K562 (cell line): Measurements from ENCODE around the gene IRF2BP2. TPM values are rescaled to one million over a fixed set of nuclear protein-coding genes. Genes with fewer than 3 reads are reported as not detected.

Experiments used
- ARID1B ChIP-seq: fragments of 450-650 bp; IDR thresholded peaks from 2 replicates; pipeline ENCODE4 v1.6.1; 2016; ENCODE audit warnings: antibody characterized with exemption, mild to moderate bottlenecking, inconsistent platforms
- BCL6 ChIP-seq: fragments of 250-450 bp; sonication (Bioruptor Pico); IDR thresholded peaks from 2 replicates; pipeline ENCODE4 v1.4.0; 2020
- BRCA1 ChIP-seq, 2 experiments: fragments of 450-650 bp in 1 of 2; sonication (generic) in 1 of 2; formaldehyde crosslinking in 1 of 2; IDR thresholded peaks; 2 replicates each; pipeline versions ENCODE4 v1.5.0 to v1.6.1; 2017 to 2020; ENCODE audit warnings: mild to moderate bottlenecking in 1 of 2, missing genetic modification reagents in 1 of 2
- CHD1 ChIP-seq: fragments of 200-600 bp; sonication (generic); IDR thresholded peaks from one replicate; pipeline ENCODE4 v1.6.1; 2012; ENCODE audit warnings: mild to moderate bottlenecking, moderate library complexity, low read length, inconsistent platforms
- HDAC2 ChIP-seq: fragments of 450-650 bp; IDR thresholded peaks from 2 replicates; pipeline ENCODE4 v1.6.1; 2016; ENCODE audit warnings: mild to moderate bottlenecking
- NR2C1 ChIP-seq, 2 experiments: fragments of 450-650 bp; IDR thresholded peaks; 2 replicates each; pipeline ENCODE4 v1.6.1; 2017; ENCODE audit warnings: mild to moderate bottlenecking in 2 of 2, antibody characterized with exemption in 1 of 2, inconsistent platforms in 1 of 2, missing compliant biosample characterization in 1 of 2, missing genetic modification characterization in 1 of 2
- OTX1 ChIP-seq: fragments of 450-650 bp; formaldehyde crosslinking; IDR thresholded peaks from 2 replicates; pipeline ENCODE4 v1.4.0; 2022; ENCODE audit warnings: mild to moderate bottlenecking
- PML ChIP-seq: IDR thresholded peaks from 2 replicates; pipeline ENCODE4 v1.6.1; 2012; ENCODE audit warnings: low read length, inconsistent platforms
- POLR2A ChIP-seq: fragments of 450-650 bp; conservative IDR thresholded peaks from 2 replicates; pipeline ENCODE4 v1.6.1; 2016
- RB1 ChIP-seq: fragments of 450-650 bp; IDR thresholded peaks from 2 replicates; pipeline ENCODE4 v1.6.1; 2017; ENCODE audit warnings: low read depth, mild to moderate bottlenecking
- RBM39 ChIP-seq: fragments of 200-400 bp; formaldehyde crosslinking; optimal IDR thresholded peaks from 2 replicates; pipeline ENCODE3; 2018; ENCODE audit warnings: low read depth, low read length
- SP1 ChIP-seq: sonication (generic); formaldehyde crosslinking; IDR thresholded peaks from 2 replicates; pipeline ENCODE4 v1.8.1; 2022; ENCODE audit warnings: mild to moderate bottlenecking, missing genetic modification reagents
- SUPT5H ChIP-seq: fragments of 450-650 bp; IDR thresholded peaks from 2 replicates; pipeline ENCODE4 v1.6.1; 2016
- TAF1 ChIP-seq: IDR thresholded peaks from 2 replicates; pipeline ENCODE4 v1.6.1; 2011; ENCODE audit warnings: mild to moderate bottlenecking, low read length, moderate library complexity; ENCODE audit not compliant: insufficient read depth, control insufficient read depth, severe bottlenecking; ENCODE audit errors: extremely low read depth
- ZBED1 ChIP-seq: IDR thresholded peaks from 2 replicates; pipeline ENCODE4 v1.6.1; 2014
- ZNF766 ChIP-seq: fragments of 200-800 bp; sonication (Bioruptor generic); conservative IDR thresholded peaks from 2 replicates; pipeline ENCODE4 v1.6.1; 2016; ENCODE audit warnings: missing genetic modification characterization, missing compliant biosample characterization
- polyA plus RNA-seq, 8 experiments: library from polyadenylated mRNA; depleted of rRNA in 4 of 8; stranded (reverse) in 5 of 8; unstranded in 3 of 8; fragments of >200 nt; fragmentation: Nextera tagmentation in 2 of 8; fragmentation: Illumina TruSeq in 1 of 8; extraction: Ambion mirVana in 2 of 8; extraction: Trizol in 1 of 8; gene quantifications; 2 replicates each; pipeline versions ENCODE4 v1.2.1 to v1.2.3, GENCODE V29; 2011 to 2014; ENCODE audit warnings: inconsistent platforms in 1 of 8, missing spikeins in 1 of 8
- total RNA-seq, 7 experiments: library from RNA; depleted of rRNA in 6 of 7; stranded (reverse); fragments of >200 nt in 6 of 7; fragmentation: Illumina TruSeq in 2 of 7; extraction: Trizol in 2 of 7; gene quantifications; 2 replicates each; pipeline versions ENCODE4 v1.2.1 to v1.2.3, GENCODE V29; 2011 to 2021; ENCODE audit warnings: low replicate concordance in 1 of 7
- TF ChIP-seq, protein P1 (sequence below), 2 experiments: fragments of 450-650 bp in 1 of 2; sonication (generic) in 1 of 2; formaldehyde crosslinking; conservative IDR thresholded peaks; 2 replicates each; pipeline versions ENCODE4 v1.4.0 to v1.8.1; 2020 to 2022; ENCODE audit warnings: mild to moderate bottlenecking in 1 of 2, missing genetic modification reagents in 1 of 2
- TF ChIP-seq, protein P2 (sequence below), 2 experiments: IDR thresholded peaks; 2 replicates each; pipeline ENCODE4 v1.6.1; 2012; ENCODE audit warnings: improper control_type of control experiment in 2 of 2, low read depth in 2 of 2, low read length in 2 of 2, borderline replicate concordance in 1 of 2
- TF ChIP-seq, protein P3 (sequence below): sonication (generic); formaldehyde crosslinking; IDR thresholded peaks from 2 replicates; pipeline ENCODE4 v1.9.0; 2022; ENCODE audit warnings: mild to moderate bottlenecking, missing genetic modification reagents

IRF2BP2 gene
- total and polyA plus RNA-seq, 9 of the 15 experiments (the other 6 are each of a cell fraction or from before 2014, with no cell fraction given), result 7.7 to 68.6 (median 22.1) TPM

DNA sequence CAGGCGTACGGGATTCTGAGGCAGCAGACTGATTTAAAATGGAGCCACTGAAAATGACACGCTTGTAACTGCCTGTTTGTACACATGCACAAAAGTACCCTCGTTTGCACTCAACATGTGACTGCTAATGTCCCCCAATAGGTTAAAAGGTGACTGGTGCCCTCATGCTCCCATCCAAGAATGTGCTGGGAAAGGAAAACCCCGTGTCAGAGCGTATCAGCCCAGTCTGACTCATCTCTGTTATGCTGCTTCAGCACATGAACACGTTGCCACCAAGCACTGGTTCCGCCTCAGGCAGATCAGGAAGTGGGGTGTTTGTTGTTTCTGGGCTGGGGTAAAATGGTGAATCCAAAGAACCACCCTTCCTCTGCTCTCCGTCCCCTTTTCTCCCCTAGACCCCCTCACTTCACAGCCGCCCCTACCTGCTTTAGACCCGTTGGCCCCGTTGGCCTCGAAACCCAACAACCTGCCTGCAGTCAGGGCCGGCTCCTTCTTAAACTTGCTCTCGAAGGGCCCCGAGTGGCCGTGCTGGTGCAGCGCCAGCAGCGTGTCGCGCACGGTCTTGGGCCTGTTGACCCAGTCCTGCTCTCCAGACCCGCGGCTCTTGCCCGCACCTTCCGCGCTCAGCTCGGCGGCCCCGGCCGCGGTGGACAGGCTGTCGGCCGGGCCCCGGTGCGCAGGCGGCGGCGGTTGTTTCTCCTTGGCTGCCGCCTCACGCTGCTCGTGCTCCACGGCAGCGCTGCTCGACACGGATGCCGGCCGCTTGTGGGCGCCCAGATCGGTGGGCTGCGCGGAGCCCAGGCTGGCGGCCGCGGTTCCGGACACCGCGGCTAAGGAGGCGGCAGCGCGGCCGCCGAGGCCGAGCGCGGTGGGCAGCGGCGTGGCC, 1.7 kb downstream of the IRF2BP2 start (continued):
- TF ChIP-seq NR2C1 (IDR thresholded peaks at IDR 0.05), result no peak
- peak; percentile 68 for TF ChIP-seq NR2C1 (tag; IDR thresholded peaks at IDR 0.05)
- peak; percentile 63 for TF ChIP-seq CHD1
- TF ChIP-seq RB1, result peak; percentile 8; the same call in 1 of the 2 replicates
- TF ChIP-seq OTX1 (CRISPR knock-in tag), result peak; percentile 92
- TF ChIP-seq RBM39, result peak; percentile 85
- TF ChIP-seq, protein P1, sequence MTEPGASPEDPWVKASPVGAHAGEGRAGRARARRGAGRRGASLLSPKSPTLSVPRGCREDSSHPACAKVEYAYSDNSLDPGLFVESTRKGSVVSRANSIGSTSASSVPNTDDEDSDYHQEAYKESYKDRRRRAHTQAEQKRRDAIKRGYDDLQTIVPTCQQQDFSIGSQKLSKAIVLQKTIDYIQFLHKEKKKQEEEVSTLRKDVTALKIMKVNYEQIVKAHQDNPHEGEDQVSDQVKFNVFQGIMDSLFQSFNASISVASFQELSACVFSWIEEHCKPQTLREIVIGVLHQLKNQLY (CRISPR knock-in tag; conservative IDR thresholded peaks at IDR 0.05), result 0 out of 4 replicates have a peak, but pooled peaks of 1 of the 2 experiments have one; percentile 79
- TF ChIP-seq, protein P2, sequence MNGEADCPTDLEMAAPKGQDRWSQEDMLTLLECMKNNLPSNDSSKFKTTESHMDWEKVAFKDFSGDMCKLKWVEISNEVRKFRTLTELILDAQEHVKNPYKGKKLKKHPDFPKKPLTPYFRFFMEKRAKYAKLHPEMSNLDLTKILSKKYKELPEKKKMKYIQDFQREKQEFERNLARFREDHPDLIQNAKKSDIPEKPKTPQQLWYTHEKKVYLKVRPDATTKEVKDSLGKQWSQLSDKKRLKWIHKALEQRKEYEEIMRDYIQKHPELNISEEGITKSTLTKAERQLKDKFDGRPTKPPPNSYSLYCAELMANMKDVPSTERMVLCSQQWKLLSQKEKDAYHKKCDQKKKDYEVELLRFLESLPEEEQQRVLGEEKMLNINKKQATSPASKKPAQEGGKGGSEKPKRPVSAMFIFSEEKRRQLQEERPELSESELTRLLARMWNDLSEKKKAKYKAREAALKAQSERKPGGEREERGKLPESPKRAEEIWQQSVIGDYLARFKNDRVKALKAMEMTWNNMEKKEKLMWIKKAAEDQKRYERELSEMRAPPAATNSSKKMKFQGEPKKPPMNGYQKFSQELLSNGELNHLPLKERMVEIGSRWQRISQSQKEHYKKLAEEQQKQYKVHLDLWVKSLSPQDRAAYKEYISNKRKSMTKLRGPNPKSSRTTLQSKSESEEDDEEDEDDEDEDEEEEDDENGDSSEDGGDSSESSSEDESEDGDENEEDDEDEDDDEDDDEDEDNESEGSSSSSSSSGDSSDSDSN (IDR thresholded peaks at IDR 0.05; ENCODE audit: borderline replicate concordance in 1 of 2, low read depth in 2 of 2, low read length in 2 of 2), result peak; percentile 80 to 88
- TF ChIP-seq SP1 (CRISPR knock-in tag), result peak; percentile 83; the same call in 1 of the 2 replicates
- TF ChIP-seq, protein P3, sequence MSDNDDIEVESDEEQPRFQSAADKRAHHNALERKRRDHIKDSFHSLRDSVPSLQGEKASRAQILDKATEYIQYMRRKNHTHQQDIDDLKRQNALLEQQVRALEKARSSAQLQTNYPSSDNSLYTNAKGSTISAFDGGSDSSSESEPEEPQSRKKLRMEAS, result peak; percentile 88
- TF ChIP-seq BCL6, result peak; percentile 28; the same call in 1 of the 2 replicates
- TF ChIP-seq HDAC2, result peak; percentile 85
- TF ChIP-seq SUPT5H, result peak; percentile 77
- no peak for TF ChIP-seq BRCA1 (IDR thresholded peaks at IDR 0.05)
- TF ChIP-seq BRCA1 (CRISPR knock-in tag; IDR thresholded peaks at IDR 0.05), result no peak
- TF ChIP-seq ZBED1, result peak; percentile 5; the same call in 1 of the 2 replicates
- TF ChIP-seq ZNF766 (CRISPR knock-in tag), result peak; percentile 46; the same call in 1 of the 2 replicates
- TF ChIP-seq TAF1, result peak; percentile 78
- TF ChIP-seq PML, result peak; percentile 72; the same call in 1 of the 2 replicates
- peak; percentile 81 for TF ChIP-seq POLR2A
- peak; percentile 74 for TF ChIP-seq ARID1B
